B cell (primary cell): ENCODE results near the gene GRB14.

ENCODE experiments used
- EZH2 ChIP-seq: IDR thresholded peaks from 2 replicates; pipeline ENCODE4 v1.6.1; 2012; ENCODE audit warnings: borderline replicate concordance, low read depth, mild to moderate bottlenecking, moderate library complexity, low read length; ENCODE audit not compliant: insufficient read depth, poor library complexity, severe bottlenecking
- TF ChIP-seq, protein P1 (sequence below): fragments of 200-600 bp; IDR thresholded peaks from one replicate; pipeline ENCODE4 v1.8.0; 2022; ENCODE audit warnings: antibody characterized with exemption, mild to moderate bottlenecking

DNA sequence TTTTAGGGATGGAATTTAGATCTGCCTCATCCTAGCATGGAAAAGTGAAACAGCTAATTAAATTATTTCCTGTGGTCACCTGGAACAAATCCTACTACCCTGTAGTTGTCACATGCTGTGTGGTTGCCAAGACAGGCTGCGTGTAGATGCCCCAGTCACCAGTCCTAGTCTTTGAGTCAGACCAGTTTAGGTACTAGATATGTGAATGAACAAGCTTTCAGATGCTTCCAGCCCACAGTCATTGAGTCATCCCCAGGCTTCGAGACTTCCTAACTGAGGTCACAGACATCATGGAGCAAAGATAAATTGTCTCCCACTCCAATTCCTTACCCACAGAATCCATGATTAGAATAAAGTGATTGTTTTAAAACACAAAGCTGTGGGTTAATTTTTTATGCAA lies 35.8 kb upstream of the GRB14 start:
- TF ChIP-seq, protein P1, sequence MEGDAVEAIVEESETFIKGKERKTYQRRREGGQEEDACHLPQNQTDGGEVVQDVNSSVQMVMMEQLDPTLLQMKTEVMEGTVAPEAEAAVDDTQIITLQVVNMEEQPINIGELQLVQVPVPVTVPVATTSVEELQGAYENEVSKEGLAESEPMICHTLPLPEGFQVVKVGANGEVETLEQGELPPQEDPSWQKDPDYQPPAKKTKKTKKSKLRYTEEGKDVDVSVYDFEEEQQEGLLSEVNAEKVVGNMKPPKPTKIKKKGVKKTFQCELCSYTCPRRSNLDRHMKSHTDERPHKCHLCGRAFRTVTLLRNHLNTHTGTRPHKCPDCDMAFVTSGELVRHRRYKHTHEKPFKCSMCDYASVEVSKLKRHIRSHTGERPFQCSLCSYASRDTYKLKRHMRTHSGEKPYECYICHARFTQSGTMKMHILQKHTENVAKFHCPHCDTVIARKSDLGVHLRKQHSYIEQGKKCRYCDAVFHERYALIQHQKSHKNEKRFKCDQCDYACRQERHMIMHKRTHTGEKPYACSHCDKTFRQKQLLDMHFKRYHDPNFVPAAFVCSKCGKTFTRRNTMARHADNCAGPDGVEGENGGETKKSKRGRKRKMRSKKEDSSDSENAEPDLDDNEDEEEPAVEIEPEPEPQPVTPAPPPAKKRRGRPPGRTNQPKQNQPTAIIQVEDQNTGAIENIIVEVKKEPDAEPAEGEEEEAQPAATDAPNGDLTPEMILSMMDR = no peak
- TF ChIP-seq EZH2 = no peak
